ENCODE data around the gene NR4A1. TPM values are rescaled to one million over a fixed set of nuclear protein-coding genes. Genes with fewer than 3 reads are reported as not detected.

Gene NR4A1
- total and polyA plus RNA-seq, 2 of the 13 experiments (the other 11 are each of a cell fraction or from before 2014, with no cell fraction given), result 5.7 to 15.2 TPM

GRCh38 chr12:52050758-52051541, at the start of gene NR4A1 (continued):
- no peak for TF ChIP-seq ZNF7 (CRISPR knock-in tag; IDR thresholded peaks at IDR 0.05)
- TF ChIP-seq ZSCAN29 (CRISPR knock-in tag; conservative IDR thresholded peaks at IDR 0.05), result peak; percentile 98
- no peak for TF ChIP-seq ZBTB37 (CRISPR knock-in tag; IDR thresholded peaks at IDR 0.05)
- no peak for TF ChIP-seq ZNF33A (CRISPR knock-in tag; IDR thresholded peaks at IDR 0.05; ENCODE audit: borderline replicate concordance)
- no peak for TF ChIP-seq ZNF460 (CRISPR knock-in tag; IDR thresholded peaks at IDR 0.05; ENCODE audit: borderline replicate concordance)
- TF ChIP-seq FOXJ3 (CRISPR knock-in tag; IDR thresholded peaks at IDR 0.05; ENCODE audit: borderline replicate concordance), result no peak
- peak; percentile 88; the same call in 1 of the 2 replicates for TF ChIP-seq ZNF746 (CRISPR knock-in tag; IDR thresholded peaks at IDR 0.05)
- TF ChIP-seq ZNF512B (CRISPR knock-in tag; IDR thresholded peaks at IDR 0.05; ENCODE audit: borderline replicate concordance), result no peak
- TF ChIP-seq ZSCAN5A (CRISPR knock-in tag; IDR thresholded peaks at IDR 0.05; ENCODE audit: borderline replicate concordance), result no peak
- 0 out of 2 replicates have a peak, but pooled peaks have one; percentile 22 for TF ChIP-seq DNMT1 (CRISPR knock-in tag; IDR thresholded peaks at IDR 0.05)
- TF ChIP-seq PCBP2 (optimal IDR thresholded peaks at IDR 0.05; ENCODE audit: low read depth, low read length, poor library complexity, severe bottlenecking), result no peak
- TF ChIP-seq TERF1 (CRISPR knock-in tag; IDR thresholded peaks at IDR 0.05), result no peak
- no peak for TF ChIP-seq JUNB (CRISPR knock-in tag; IDR thresholded peaks at IDR 0.05; ENCODE audit: borderline replicate concordance)
- 0 out of 2 replicates have a peak, but pooled peaks have one; percentile 49 for TF ChIP-seq STAT6 (CRISPR knock-in tag; IDR thresholded peaks at IDR 0.05; ENCODE audit: borderline replicate concordance)
- peak; percentile 70 for TF ChIP-seq SRSF1 (optimal IDR thresholded peaks at IDR 0.05; ENCODE audit: low read depth, low read length)
- no peak for TF ChIP-seq JUN (CRISPR knock-in tag; IDR thresholded peaks at IDR 0.05)
- TF ChIP-seq NPAS2 (CRISPR knock-in tag; IDR thresholded peaks at IDR 0.05; ENCODE audit: borderline replicate concordance), result no peak
- no peak for TF ChIP-seq SNAPC5 (CRISPR knock-in tag; IDR thresholded peaks at IDR 0.05; ENCODE audit: borderline replicate concordance)

All from HepG2 (cell line).